Measurements from ENCODE around the gene GDE1. TPM values are rescaled to one million over a fixed set of nuclear protein-coding genes. Genes with fewer than 3 reads are reported as not detected.

Gene GDE1
- total RNA-seq, 1 donor from 2014 or later: 26.5 TPM

DNA sequence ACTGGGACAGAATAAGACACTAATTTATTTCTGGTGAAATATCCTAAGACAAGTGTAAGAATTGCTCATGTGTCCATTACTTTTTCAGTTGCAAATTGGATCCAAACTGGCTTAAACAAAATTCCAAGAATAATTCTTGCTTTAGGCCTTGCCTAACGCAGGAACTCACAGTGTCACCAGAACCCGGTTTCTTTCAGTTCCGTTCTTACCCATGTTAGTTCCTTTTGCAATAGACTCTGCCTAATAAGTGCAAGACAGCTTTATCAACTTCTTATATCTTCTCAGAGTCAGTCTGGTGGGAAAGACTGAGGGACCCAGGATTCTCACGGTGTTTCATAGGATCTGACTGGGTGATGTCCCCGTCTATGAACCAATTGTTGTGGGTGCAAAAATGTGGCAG lies 24.7 kb downstream of the GDE1 start:
- intact Hi-C loops (cut with micrococcal nuclease): no loop called here

DNA sequence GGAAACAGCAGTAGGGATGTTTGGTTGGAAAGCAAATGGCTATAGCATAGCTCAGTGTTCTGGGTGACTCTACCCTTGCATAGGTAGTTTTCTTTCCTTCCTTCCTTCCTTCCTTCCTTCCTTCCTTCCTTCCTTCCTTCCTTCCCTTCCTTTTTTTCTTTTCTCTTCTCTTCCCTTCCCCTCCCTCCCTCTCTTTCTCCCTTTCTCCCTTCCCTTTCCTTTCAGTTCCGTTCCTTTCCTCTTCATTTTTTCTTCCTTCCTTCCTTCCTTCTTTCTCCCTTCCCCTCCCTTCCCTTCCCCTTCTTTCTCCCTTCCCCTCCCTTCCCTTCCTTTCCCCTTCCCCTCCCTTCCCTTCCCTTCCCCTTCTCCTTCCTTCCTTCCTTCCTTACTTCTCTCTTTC lies 31.3 kb downstream of the GDE1 start:
- intact Hi-C loops (cut with micrococcal nuclease): no loop called here

DNA sequence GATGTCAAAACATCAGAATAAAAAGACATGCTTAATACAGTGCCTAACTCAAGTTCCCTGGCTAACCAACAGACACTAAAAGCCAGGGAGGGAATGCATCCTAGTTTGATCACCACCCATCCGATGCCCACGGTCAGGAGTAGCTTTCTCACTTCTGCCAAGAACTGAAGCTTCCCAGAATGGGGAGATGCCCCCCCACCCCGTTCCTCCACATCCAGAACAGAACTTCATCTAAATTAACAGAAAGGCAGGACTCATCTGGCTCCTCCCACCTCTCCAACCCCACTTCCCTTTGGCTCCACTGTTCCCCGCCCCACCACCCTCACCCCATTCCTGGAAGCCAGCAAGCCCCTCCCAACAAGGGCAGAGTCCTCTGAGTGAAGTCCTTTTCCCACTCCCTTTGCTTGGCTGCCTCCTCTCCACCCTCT lies 33.7 kb downstream of the GDE1 start:
- intact Hi-C loops (cut with micrococcal nuclease): no loop called here

DNA sequence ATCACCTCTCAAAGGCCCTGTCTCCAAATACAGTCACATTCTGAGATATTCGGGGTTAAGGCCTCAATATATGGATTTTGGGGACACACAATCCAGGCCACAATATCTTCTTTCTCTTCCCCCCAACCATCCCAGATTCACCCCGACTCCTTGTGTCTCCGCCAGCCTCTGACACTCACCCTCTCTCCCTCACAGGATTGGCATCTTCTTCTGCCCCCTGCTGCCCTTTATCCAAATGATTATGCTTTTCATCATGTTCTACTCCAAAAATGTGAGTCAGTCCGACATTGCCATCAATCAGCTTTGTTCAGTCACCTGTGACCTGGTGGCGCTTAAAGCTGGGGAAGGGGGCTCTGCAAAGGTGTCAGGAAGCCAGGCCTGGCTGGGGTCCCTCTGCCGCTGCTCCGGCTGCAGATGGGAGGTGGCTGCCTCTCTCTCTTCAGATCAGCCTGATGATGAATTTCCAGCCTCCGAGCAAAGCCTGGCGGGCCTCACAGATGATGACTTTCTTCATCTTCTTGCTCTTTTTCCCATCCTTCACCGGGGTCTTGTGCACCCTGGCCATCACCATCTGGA lies 35.1 kb downstream of the GDE1 start:
- intact Hi-C loops (cut with micrococcal nuclease): no loop called here

DNA sequence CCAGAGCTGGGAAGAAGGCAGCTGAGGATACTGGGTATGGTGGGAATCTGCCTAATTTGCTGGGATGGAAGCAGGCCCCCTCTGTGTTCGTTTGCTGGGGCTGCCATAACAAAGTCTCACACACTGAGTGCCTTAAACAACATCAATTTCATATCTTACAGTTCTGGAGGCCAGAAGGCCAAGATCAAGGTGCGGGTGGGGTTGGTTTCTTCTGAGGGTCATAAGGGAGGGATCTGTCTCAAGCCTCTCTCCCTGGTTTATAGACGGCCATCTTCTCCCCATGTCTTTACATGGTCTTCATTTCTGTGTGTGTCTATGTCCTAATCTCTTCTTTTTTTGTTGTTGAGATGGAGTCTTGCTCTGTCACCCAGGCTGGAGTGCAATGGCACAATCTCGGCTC lies 35.8 kb downstream of the GDE1 start:
- intact Hi-C loops (cut with micrococcal nuclease): no loop called here

DNA sequence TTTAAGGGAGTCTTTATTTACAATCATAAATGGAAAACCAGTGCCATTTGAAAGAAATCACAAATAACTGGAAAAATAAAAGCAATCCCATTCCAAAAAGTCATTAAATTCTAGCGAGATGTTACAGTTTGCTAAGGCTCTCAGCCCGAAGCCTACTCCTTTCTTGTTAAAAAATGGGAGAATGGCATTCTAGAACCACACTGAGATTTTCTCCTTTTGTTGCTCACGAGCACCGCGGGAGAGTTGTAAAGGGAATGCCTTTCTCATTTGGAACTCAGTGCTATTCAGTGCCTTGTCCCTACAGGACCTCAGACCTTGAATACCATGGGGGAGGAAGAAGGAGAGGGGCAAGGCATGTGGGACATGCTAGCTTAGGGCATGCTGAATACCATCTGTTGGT lies 36.3 kb downstream of the GDE1 start:
- intact Hi-C loops (cut with micrococcal nuclease): no loop called here

DNA sequence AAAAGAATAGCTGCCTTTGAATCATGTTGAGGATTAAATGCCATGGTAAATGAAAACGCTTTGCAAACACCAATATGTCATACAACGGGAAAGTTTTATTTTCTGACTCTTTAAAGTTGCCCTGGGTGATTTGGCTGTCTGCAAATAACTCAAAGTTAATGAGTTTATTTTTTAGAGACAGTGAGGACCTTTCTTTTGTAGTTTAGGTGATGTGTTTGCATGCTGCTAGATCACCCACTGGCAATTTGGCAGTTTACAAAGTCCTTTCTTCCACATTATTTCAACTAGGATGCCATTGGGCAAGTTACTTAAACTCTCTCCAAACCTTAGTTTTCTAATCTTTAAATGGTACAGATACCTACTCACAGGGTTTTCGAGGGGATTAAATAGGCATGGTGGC lies 37.8 kb downstream of the GDE1 start:
- intact Hi-C loops (cut with micrococcal nuclease): no loop called here

DNA sequence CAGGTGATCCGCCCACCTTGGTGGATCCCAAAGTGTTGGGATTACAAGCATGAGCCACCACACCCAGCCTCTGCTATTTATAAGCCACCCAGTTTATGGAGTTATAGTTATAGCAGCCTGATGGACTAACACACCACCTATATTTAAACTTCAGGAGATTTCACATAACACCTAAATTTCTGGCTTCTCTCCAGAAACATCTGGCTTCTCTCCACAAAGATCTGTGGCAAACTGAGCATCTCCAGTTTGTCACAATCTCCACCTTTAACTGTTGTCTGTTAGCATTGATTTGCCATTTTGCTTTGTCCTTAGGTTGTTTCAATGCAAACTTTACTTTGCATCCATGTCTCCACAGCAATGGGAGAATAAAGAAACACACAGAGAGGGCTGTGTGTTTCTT lies 39.6 kb downstream of the GDE1 start:
- intact Hi-C loops (cut with micrococcal nuclease): no loop called here

DNA sequence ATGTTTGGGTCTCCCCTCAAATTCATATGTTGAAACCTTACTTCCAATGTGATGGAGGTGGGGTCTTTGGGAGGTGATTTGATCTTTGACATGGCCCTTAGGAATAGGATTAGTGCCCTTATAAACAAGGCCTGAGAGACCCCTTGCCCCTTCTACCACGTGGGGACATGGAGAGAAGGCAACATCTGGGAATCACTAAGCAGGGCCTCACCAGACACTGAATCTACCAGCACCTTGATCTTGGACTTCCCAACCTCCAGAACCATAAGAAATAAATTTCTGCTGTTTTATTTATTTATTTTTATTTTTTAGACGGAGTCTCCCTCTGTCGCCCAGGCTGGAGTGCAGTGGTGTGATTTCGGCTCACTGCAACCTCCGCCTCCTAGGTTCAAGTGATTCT lies 40.1 kb downstream of the GDE1 start:
- intact Hi-C loops (cut with micrococcal nuclease): no loop called here

DNA sequence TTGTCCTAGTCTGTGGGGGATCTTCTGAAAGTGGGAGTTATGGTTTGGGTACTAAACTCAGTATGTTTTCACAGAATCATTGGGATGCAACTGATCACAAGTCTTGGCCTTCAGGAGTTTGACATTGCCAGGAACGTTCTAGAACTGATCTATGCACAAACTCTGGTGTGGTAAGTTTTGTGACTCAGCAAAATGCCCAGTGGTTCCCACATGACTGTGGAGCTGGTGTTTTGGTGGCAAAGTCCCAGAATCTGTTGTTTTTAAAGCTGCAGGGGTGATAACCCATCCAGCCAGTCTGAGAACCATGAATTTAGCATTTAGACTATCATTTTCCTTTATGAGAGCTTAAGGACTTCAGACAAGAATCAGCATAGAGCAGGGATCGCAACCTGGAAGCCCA lies 40.6 kb downstream of the GDE1 start:
- intact Hi-C loops (cut with micrococcal nuclease): no loop called here

DNA sequence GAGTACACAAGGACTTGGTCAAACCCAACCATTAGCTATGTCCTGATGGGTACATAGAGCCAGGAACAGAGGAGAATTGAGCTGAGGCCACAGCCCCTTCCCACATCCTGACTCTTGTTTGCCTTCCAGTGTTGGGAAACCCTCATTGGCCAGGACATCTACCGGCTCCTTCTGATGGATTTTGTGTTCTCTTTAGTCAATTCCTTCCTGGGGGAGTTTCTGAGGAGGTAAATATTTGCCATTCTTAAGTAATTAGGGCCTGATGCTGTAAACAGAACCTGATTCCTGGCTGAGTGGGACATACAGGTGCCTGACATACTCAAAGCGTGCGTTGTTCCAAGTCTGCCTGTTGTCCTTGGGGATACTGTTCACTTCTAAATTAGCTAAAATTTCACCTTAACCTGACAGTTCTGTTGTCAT lies 42.6 kb downstream of the GDE1 start:
- intact Hi-C loops (cut with micrococcal nuclease): no loop called here

DNA sequence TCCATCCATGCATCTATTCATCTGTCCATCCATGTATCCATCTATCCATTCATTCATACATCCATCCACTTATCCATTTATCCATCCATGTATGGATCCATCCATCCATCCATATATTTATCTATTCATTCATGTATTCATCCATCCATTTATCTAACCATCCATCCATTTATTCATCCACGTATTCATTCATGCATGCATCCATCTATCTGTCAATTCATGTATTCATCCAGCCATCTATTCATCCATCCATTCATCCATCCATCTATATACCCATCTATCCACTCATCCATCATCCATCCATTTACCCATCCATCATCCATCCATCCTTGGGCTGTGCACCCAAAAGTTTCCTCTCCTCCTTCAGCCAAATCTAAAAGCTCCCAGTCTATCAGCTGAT lies 43.4 kb downstream of the GDE1 start:
- intact Hi-C loops (cut with micrococcal nuclease): no loop called here

DNA sequence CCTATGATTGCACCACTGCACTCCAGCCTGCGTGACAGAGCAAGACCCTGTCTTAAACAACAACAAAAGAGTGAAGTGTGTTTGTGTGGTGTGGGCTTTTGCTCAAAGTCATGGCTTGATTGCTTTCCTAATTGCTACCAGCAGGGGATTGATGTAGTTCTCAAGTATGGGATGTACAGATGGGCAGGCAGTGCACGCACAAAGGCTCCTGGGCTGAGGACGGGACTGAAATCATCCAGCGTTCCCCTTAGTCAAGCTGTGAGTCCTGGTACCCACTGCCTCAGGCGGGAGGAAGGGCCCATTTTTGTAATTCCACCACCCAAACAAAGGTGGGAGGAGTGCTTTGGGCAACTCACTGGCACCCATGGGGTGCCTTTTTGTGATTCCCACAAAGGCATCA lies 47.3 kb downstream of the GDE1 start:
- intact Hi-C loops (cut with micrococcal nuclease): no loop called here

DNA sequence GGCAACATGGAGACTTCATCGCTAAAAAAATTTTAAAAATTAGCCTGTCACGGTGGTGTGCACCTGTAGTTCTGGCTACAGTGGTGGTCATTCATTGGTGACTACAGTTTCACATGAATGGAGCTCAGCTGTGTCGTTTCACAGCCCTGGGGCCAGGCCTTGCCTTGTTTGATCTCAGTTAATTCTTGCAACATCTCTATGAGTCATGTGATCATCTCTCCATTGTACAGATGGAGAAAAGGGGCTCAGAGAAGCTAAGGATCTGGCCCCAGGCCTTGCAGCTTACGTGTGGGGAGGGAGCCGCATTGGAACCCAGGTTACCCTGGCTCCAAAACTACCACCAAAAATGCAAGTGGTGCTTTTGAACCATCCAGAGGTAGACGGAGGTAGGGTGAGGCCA lies 49.4 kb downstream of the GDE1 start:
- intact Hi-C loops (cut with micrococcal nuclease): no loop called here

DNA sequence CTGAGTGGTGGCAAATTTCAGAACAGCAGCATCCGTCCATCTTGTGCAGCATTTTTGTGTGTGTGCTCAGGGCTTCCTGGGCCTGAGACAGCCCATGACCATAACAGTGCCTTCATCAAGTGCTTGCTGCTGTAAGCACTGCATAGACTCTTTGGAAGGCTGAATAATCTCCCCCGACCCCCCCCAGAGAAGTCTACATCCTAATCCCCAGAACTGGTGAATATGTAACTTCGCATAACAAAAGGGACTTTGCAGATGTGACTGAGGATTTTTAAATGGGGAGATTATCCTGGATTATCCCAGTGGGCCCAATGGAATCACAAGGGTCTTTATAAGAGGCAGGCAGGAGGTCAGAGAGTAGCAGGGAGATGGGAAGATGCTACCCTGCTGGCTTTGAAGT lies 53.6 kb downstream of the GDE1 start:
- intact Hi-C loops (cut with micrococcal nuclease): no loop called here

DNA sequence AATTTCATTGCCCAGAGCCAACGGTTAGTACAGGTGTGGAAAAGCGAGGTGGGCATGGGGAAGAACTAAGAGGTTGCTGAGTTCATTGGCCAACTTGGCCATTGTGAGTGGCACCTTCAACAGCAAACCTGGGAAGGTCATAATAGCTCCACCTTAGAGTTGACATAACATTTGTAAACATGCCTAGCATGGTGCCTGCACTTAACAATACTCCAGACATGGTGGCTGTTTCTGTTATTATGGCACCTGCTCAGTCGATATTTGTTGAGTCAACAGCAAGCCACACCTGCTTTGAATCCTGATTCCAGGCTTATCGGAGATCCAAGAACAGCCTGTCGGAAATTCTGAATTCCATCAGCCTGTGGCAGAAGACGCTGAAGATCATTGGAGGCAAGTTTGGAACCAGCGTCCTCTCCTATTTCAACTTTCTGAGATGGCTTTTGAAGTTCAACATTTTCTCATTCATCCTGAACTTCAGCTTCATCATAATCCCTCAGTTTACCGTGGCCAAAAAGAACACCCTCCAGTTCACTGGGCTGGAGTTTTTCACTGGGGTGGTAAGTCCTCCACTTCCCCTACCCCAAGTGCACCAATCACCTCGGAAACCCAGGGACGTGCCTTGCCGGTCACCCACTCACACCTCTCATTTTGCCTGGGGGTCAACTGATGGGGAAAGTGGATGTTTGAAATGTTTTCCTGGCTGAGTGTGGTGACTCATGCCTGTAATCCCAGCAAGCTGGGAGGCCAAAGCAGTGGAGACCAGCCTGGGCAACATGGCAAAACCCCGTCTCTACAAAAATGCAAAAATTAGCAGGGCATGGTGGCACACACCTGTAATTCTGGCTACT lies 58.2 kb downstream of the GDE1 start:
- intact Hi-C loops (cut with micrococcal nuclease): no loop called here

DNA sequence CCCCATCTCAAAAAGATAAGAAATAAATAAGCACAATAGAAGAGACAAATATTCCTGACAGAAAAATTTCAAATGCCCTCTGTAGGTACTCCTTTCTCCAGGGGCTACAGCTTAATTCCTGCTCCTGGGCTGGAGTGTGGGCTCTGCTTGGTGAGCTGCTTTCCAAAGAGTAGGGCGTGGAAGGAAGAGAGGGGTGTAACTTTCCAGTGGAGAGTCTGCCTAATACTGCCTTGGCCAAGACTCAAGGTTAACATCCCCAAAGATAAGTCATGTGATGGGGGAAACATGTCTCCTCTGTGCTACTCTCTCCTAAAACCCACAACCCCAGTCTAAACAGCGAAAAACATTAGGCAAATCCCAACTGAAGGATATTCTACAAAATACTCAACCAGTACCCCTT lies 61.5 kb downstream of the GDE1 start:
- intact Hi-C loops (cut with micrococcal nuclease): no loop called here

DNA sequence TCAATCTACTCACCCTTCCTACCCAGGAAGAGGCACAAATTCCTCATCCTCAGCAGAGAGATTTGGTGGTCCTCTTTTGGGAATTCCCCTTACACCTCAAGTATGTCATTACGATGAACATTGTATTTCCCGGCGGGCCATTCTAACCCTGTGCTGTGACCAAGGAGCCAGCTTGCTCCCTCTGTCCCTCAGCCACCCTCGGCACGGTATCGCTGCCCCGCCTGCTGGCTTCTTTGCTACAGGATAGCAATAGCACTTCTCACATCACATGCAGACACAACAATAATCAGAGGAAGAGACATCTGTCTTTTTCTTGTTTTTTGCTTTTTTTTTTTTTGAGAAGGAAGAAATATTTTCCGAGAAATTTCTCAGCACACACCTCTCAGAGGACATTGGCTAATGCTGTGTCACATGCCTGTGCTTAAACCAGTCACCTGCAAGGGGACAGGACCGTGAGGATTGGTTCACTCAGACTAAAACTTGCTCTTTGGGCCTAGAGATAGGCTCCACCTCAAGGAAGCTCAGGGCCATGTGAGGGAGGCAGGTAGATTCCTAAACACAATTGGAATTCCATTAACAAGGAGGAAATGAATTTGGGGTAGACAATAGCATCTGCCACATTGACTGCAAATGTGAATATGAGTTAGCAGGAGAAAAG lies 63.0 kb downstream of the GDE1 start:
- intact Hi-C loops (cut with micrococcal nuclease): no loop called here

Other genes with a start within 250 kb of the GDE1 start
- not detected in 2 replicates for gene CLEC19A, start 236.4 kb downstream of the GDE1 start, total RNA-seq
- not detected in 2 replicates for gene TMC5, start 104.2 kb downstream of the GDE1 start, total RNA-seq
- 35.0 and 39.6 TPM in 2 replicates for gene CCP110, start 1.8 kb upstream of the GDE1 start, total RNA-seq
- gene VPS35L, start 33.6 kb upstream of the GDE1 start, total RNA-seq: 53.8 and 59.5 TPM in 2 replicates
- 22.1 and 22.2 TPM in 2 replicates for gene KNOP1, start 196.1 kb upstream of the GDE1 start, total RNA-seq
- 0.52 and 0.93 TPM in 2 replicates for gene IQCK, start 196.2 kb upstream of the GDE1 start, total RNA-seq